OCI-LY7 (cell line): ENCODE results near the gene C17orf50. TPM values are rescaled to one million over a fixed set of nuclear protein-coding genes. Genes with fewer than 3 reads are reported as not detected.

ENCODE experiments used
- BruUV-seq: library from RNA; stranded (reverse); fragments of 400-500 nt; replicated peaks from 2 replicates; lab custom pipeline; 2021; lab: Mats Ljungman, UMichigan
- CTCF ChIA-PET: fragments of 300-600 bp; sonication (Branson Sonifier 250); formaldehyde crosslinking; loops from one replicate; lab custom pipeline; 2022; ENCODE audit warnings: antibody characterized with exemption; ENCODE audit not compliant: unreplicated experiment; lab: Charles Lee
- POLR2A ChIA-PET: fragments of 300-600 bp; sonication (Branson Sonifier 250); formaldehyde crosslinking; loops from one replicate; lab custom pipeline; 2022; ENCODE audit warnings: antibody characterized with exemption; lab: Charles Lee
- DNase-seq: peaks from one replicate; pipeline ENCODE4 v3.0.0-alpha.2; 2015; ENCODE audit warnings: low spot score
- H2AFZ ChIP-seq: fragments of 200-600 bp; sonication (generic), shearing (Covaris generic); 2 replicates; pipeline ENCODE4 v1.6.1; 2014; ENCODE audit warnings: mild to moderate bottlenecking, antibody characterized with exemption, low read length, moderate library complexity
- H3K27ac ChIP-seq: fragments of 200-600 bp; sonication (generic); 2 replicates; pipeline ENCODE4 v1.5.1; 2014; ENCODE audit warnings: mixed run types, low read depth, mild to moderate bottlenecking, moderate library complexity, low read length, inconsistent platforms; ENCODE audit not compliant: poor library complexity, severe bottlenecking
- H3K36me3 ChIP-seq: fragments of 200-600 bp; sonication (generic); 2 replicates; pipeline ENCODE4 v1.6.1; 2014; ENCODE audit warnings: mild to moderate bottlenecking, antibody characterized with exemption, low read length, moderate library complexity, mixed read lengths; ENCODE audit not compliant: insufficient read depth
- H3K4me1 ChIP-seq: fragments of 200-600 bp; sonication (generic); 2 replicates; pipeline ENCODE4 v1.5.1; 2014; ENCODE audit warnings: mild to moderate bottlenecking, low read length; ENCODE audit not compliant: insufficient read depth, poor library complexity, severe bottlenecking
- H3K4me2 ChIP-seq: fragments of 200-600 bp; sonication (generic); 2 replicates; pipeline ENCODE4 v1.6.1; 2014; ENCODE audit warnings: mild to moderate bottlenecking, low read length
- H3K4me3 ChIP-seq: fragments of 200-600 bp; sonication (generic); 2 replicates; pipeline ENCODE4 v1.5.1; 2014; ENCODE audit warnings: mild to moderate bottlenecking, low read depth, low read length; ENCODE audit not compliant: poor library complexity, severe bottlenecking
- H3K79me2 ChIP-seq: fragments of 200-600 bp; sonication (generic); 2 replicates; pipeline ENCODE4 v1.6.1; 2016; ENCODE audit warnings: low read depth, mild to moderate bottlenecking, low read length, moderate library complexity, mixed read lengths; ENCODE audit not compliant: insufficient read depth
- H3K9me2 ChIP-seq: fragments of 200-600 bp; sonication (generic); 2 replicates; pipeline ENCODE4 v1.6.1; 2016; ENCODE audit warnings: mild to moderate bottlenecking, low read length, mixed read lengths; ENCODE audit not compliant: insufficient read depth
- H3K9me3 ChIP-seq: fragments of 200-600 bp; sonication (generic); 2 replicates; pipeline ENCODE4 v1.6.1; 2014; ENCODE audit warnings: mild to moderate bottlenecking, mixed run types, low read length, mixed read lengths
- H4K20me1 ChIP-seq: fragments of 200-600 bp; sonication (generic); 2 replicates; pipeline ENCODE4 v1.6.1; 2014; ENCODE audit warnings: mild to moderate bottlenecking, antibody characterized with exemption, low read length, moderate library complexity, mixed read lengths; ENCODE audit not compliant: insufficient read depth
- EZH2phosphoT487 ChIP-seq: fragments of 200-600 bp; sonication (generic); IDR thresholded peaks from 2 replicates; pipeline ENCODE4 v1.6.1; 2018; ENCODE audit warnings: low read depth, borderline replicate concordance, mild to moderate bottlenecking, mixed run types, antibody characterized with exemption, low read length, moderate library complexity, mixed read lengths
- intact Hi-C: fragments of 100-400 bp; cut with micrococcal nuclease; formaldehyde crosslinking; loops from one replicate; pipeline ENCODE4 v1.10.0; 2022; ENCODE audit not compliant: unreplicated experiment
- total RNA-seq, 2 experiments: library from RNA; depleted of rRNA in 1 of 2; stranded (reverse); fragments of >200 nt in 1 of 2; shearing (Covaris generic) in 1 of 2; gene quantifications; 2 replicates each; pipeline ENCODE4 v1.2.3, GENCODE V29; 2014 to 2022
- TF ChIP-seq, protein P1 (sequence below): fragments of 200-600 bp; sonication (generic); conservative IDR thresholded peaks from 2 replicates; pipeline ENCODE4 v1.5.1; 2014; ENCODE audit warnings: mild to moderate bottlenecking, antibody characterized with exemption, low read length, moderate library complexity, mixed read lengths

The C17orf50 gene
- total RNA-seq, 2 experiments from 2014 or later, result not detected

DNA sequence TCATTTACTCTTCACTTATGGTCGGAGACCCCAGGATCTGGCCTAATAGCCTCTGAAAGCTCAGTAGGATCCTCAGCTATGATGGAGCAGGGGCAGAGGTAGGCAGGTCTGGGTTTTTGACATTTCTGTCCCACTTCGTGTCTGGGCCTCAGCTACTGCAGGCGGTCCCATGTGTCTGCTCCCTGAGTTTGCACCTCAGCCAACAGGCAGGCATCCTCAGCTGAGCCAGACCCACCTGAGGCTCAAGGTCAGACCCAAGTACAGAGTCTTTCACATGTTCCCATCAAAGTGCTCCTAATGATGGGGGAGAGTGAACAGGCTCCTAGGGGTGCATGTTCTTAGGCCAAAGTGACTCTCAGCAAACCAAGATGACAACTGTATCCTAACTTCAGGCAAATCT, 32.1 kb upstream of the C17orf50 start:
- H3K9me2 ChIP-seq, result no peaks in the 10 kb centered on the region
- peaks cover 24% of the 10 kb centered on the region for H3K4me1 ChIP-seq
- DNase-seq, result no peak
- TF ChIP-seq EZH2phosphoT487, result no peak
- TF ChIP-seq, protein P1, sequence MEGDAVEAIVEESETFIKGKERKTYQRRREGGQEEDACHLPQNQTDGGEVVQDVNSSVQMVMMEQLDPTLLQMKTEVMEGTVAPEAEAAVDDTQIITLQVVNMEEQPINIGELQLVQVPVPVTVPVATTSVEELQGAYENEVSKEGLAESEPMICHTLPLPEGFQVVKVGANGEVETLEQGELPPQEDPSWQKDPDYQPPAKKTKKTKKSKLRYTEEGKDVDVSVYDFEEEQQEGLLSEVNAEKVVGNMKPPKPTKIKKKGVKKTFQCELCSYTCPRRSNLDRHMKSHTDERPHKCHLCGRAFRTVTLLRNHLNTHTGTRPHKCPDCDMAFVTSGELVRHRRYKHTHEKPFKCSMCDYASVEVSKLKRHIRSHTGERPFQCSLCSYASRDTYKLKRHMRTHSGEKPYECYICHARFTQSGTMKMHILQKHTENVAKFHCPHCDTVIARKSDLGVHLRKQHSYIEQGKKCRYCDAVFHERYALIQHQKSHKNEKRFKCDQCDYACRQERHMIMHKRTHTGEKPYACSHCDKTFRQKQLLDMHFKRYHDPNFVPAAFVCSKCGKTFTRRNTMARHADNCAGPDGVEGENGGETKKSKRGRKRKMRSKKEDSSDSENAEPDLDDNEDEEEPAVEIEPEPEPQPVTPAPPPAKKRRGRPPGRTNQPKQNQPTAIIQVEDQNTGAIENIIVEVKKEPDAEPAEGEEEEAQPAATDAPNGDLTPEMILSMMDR, result no peak
- BruUV-seq, result no TSS peak
- ChIA-PET POLR2A (no interaction called here), CTCF (no interaction called here)
- H3K36me3 ChIP-seq, result peaks cover 27% of the 10 kb centered on the region; the same call in 1 of the 2 replicates
- H3K27ac ChIP-seq, result no peak overlapping the region
- no peak overlapping the region for H3K4me2 ChIP-seq
- no peaks in the 10 kb centered on the region for H4K20me1 ChIP-seq
- H3K79me2 ChIP-seq, result no peaks in the 10 kb centered on the region
- no peak overlapping the region for H3K4me3 ChIP-seq
- H3K9me3 ChIP-seq, result no peaks in the 10 kb centered on the region
- no peak overlapping the region for H2AFZ ChIP-seq
- intact Hi-C loops, result no loop called here

DNA sequence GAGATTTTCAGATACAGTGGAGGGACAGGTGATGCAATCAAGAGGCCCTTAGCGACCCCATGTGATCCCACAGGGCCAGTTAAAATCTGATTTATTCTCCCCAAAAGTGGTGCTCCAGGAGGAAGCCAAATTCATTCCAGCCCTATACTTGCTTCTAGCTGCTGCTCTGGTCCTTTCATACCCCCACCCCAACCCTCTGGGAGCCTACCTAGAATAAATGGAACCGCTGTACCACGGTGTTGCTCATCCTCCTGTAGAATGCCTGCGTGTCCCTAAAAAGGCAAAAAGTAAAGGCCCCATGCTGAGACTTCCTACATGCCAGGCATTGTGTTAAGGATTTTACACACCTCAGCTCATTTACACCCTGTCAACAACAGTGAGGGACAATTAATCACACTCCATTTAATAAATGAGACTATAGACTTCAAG, 31.3 kb upstream of the C17orf50 start:
- TF ChIP-seq, protein P1, result no peak
- no peak for TF ChIP-seq EZH2phosphoT487
- Histone ChIP-seq H3K79me2 (no peaks in the 10 kb centered on the region), H3K36me3 (peaks cover 19% of the 10 kb centered on the region; the same call in 1 of the 2 replicates), H3K9me3 (no peaks in the 10 kb centered on the region), H3K4me2 (no peak overlapping the region), H4K20me1 (no peaks in the 10 kb centered on the region), H3K9me2 (no peaks in the 10 kb centered on the region), H3K4me1 (peaks cover 24% of the 10 kb centered on the region), H2AFZ (no peak overlapping the region), H3K4me3 (no peak overlapping the region), H3K27ac (no peak overlapping the region)
- no TSS peak for BruUV-seq
- ChIA-PET CTCF (no interaction called here), POLR2A (no interaction called here)
- DNase-seq, result no peak
- intact Hi-C loops, result no loop called here

DNA sequence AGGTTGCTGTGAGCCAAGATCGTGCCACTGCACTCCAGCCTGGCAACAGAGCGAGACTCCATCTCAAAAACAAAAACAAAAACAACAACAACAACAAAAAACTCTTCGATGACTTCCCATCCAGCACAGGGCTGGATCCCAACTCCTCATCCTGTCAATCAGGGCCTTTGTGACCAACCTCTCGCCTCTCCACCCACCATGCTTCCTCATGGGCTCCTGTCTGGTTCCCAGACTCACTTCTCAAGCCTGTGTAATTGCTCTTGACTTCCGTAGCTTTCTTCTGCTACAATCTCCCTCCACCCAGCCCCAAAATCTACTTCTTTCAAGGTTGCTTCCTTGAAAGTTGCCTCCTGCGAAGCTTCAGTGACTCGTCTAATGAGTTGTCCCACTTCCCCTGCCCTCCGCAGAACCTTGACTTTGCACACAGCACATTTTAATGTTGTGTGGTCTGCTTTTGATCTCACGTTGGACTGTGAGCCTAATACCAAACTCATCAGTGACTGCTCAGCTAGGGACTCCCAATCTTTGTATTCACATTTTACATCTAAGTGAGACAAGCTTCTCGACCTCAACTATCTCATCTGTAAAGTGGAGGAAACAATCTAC, 30.2 kb upstream of the C17orf50 start:
- H3K4me2 ChIP-seq, result no peak overlapping the region
- TF ChIP-seq, protein P1, result no peak
- TF ChIP-seq EZH2phosphoT487, result no peak
- POLR2A ChIA-PET, result interaction anchor here (0.6 kb wide), 1 partner anchor 9 kb away, joined by 4 read pairs; no protein-coding TSS in a partner anchor
- H3K79me2 ChIP-seq, result no peaks in the 10 kb centered on the region
- CTCF ChIA-PET, result no interaction called here
- no TSS peak for BruUV-seq
- no peaks in the 10 kb centered on the region for H4K20me1 ChIP-seq
- no peaks in the 10 kb centered on the region for H3K9me2 ChIP-seq
- intact Hi-C loops, result no loop called here
- H3K27ac ChIP-seq, result no peak overlapping the region
- H3K36me3 ChIP-seq, result peaks cover 9% of the 10 kb centered on the region; the same call in 1 of the 2 replicates
- DNase-seq, result no peak
- no peak overlapping the region for H3K4me3 ChIP-seq
- no peaks in the 10 kb centered on the region for H3K9me3 ChIP-seq
- peaks cover 24% of the 10 kb centered on the region for H3K4me1 ChIP-seq
- H2AFZ ChIP-seq, result no peak overlapping the region
